Right lobe of liver (tissue), 4 donors: ENCODE measurements around the gene HSPG2.

Source experiments
- POLR2A ChIP-seq: fragments of 450-650 bp; IDR thresholded peaks from one replicate; pipeline ENCODE4 v1.6.1; 2017; ENCODE audit warnings: antibody characterized with exemption, mild to moderate bottlenecking
- TF ChIP-seq, protein P1 (sequence below), 4 donors: fragments of 200-600 bp in 3 of 4; fragments of 450-650 bp in 1 of 4; IDR thresholded peaks; one replicate each; pipeline versions ENCODE4 v1.5.1 to v1.8.0; 2016 to 2022; ENCODE audit warnings: antibody characterized with exemption in 4 of 4, mild to moderate bottlenecking in 2 of 4
- donor health status: DM: no; HTN: no; CAD: no.
- donor health status: DM: no; HTN: no; CAD: no.
- donor health status: DM: no; HTN: yes; CAD: no.

DNA sequence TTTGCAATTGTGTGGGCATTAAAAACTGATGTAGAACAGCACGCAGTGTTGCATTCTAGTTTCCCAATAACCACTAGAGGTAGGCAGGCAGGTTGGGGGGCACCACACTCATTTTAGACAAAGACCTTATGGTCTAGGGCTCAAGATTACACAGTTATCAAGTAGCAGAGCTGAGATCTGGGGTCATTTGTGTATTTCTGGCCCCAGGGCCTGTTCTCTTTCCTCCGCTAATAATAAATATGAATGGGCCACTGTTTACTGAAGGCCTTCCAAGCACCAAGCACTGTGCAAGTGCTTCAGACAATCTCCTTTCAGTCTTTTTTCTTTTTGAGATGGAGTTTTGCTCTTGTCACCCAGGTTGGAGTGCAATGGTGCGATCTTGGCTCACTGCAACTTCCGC lies 101.1 kb downstream of the HSPG2 start:
- TF ChIP-seq, protein P1, sequence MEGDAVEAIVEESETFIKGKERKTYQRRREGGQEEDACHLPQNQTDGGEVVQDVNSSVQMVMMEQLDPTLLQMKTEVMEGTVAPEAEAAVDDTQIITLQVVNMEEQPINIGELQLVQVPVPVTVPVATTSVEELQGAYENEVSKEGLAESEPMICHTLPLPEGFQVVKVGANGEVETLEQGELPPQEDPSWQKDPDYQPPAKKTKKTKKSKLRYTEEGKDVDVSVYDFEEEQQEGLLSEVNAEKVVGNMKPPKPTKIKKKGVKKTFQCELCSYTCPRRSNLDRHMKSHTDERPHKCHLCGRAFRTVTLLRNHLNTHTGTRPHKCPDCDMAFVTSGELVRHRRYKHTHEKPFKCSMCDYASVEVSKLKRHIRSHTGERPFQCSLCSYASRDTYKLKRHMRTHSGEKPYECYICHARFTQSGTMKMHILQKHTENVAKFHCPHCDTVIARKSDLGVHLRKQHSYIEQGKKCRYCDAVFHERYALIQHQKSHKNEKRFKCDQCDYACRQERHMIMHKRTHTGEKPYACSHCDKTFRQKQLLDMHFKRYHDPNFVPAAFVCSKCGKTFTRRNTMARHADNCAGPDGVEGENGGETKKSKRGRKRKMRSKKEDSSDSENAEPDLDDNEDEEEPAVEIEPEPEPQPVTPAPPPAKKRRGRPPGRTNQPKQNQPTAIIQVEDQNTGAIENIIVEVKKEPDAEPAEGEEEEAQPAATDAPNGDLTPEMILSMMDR (IDR thresholded peaks at IDR 0.05), result no peak
- TF ChIP-seq POLR2A, result no peak
